Subcutaneous adipose tissue (tissue), 4 donors: Measurements from ENCODE around the gene CLDN10. TPM values are rescaled to one million over a fixed set of nuclear protein-coding genes. Genes with fewer than 3 reads are reported as not detected.

Source experiments
- total RNA-seq, 4 donors: library from RNA; depleted of rRNA; stranded (reverse); fragments of >200 nt; gene quantifications; one replicate each; pipeline ENCODE4 v1.1.0, GENCODE V29; 2016
- TF ChIP-seq, protein P1 (sequence below): fragments of 450-650 bp; IDR thresholded peaks from one replicate; pipeline ENCODE4 v1.5.1; 2016; ENCODE audit warnings: low read depth, mild to moderate bottlenecking, control low read depth, antibody characterized with exemption, moderate library complexity

The CLDN10 gene
- total RNA-seq, 4 donors from 2014 or later, result 0.75 TPM; not detected in 3

DNA sequence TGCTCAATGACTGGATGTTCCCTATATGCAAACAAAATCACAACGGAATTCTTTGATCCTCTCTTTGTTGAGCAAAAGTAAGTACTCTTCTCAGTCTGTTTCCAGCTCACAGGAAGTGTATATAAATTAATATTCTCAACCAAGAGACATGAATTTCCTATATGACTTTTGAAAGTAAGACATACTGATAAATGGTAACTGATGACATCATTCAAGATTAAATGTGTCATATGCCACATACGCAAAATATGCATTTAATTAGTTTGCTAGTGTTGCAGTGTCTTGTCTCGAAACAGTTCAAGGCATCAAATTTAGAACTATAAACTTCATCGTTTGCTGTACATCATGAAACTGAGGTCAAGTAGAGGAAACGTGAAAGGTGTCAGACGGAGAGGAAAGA lies 7.9 kb downstream of the CLDN10 start:
- TF ChIP-seq, protein P1, sequence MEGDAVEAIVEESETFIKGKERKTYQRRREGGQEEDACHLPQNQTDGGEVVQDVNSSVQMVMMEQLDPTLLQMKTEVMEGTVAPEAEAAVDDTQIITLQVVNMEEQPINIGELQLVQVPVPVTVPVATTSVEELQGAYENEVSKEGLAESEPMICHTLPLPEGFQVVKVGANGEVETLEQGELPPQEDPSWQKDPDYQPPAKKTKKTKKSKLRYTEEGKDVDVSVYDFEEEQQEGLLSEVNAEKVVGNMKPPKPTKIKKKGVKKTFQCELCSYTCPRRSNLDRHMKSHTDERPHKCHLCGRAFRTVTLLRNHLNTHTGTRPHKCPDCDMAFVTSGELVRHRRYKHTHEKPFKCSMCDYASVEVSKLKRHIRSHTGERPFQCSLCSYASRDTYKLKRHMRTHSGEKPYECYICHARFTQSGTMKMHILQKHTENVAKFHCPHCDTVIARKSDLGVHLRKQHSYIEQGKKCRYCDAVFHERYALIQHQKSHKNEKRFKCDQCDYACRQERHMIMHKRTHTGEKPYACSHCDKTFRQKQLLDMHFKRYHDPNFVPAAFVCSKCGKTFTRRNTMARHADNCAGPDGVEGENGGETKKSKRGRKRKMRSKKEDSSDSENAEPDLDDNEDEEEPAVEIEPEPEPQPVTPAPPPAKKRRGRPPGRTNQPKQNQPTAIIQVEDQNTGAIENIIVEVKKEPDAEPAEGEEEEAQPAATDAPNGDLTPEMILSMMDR, result no peak

DNA sequence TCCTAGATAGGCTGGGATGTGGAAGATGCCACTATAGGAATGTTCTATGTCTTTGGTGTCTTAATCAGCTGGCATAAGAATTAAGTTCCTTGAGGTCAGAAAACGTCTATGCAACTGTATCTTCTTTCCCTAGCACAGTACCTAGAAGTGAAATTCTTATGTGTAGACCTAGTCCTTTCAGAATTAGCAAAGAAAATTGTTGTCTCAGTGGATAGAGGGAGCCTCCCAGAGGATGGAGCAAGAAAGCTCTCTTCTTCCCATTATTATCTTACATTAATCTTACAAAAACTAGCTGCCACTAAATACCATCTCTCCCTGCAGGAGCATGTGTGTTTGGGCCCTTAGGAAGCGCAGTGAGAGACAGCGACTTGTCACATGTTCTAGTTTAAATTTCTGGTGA lies 11.6 kb downstream of the CLDN10 start:
- TF ChIP-seq, protein P1, result no peak

DNA sequence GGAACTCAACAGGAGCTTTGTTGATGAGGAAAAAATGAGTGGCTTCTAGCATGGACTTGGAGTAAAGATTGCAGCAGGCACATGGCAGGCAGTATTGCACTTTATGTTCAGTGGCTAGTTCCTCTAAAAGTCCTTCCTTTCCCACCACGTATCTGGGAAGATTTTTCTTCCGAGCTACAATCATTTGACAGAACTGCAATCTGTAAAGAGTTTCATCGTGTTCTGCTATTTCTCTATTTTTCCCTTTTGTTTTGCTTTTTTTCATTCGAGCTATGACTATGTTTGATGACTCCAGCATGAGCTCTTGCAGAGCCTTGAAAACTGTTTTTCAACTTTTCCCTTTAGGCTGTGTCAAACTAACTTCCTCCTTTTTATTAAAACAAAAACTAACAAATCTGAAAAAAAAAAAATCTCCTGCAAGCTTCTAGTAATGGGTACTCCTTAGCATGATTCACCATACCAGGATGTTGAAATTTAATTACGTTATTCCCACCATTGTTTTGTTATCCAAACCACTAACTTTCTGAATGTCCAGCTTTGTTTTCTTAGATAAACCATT lies 12.3 kb downstream of the CLDN10 start:
- TF ChIP-seq, protein P1, result no peak

DNA sequence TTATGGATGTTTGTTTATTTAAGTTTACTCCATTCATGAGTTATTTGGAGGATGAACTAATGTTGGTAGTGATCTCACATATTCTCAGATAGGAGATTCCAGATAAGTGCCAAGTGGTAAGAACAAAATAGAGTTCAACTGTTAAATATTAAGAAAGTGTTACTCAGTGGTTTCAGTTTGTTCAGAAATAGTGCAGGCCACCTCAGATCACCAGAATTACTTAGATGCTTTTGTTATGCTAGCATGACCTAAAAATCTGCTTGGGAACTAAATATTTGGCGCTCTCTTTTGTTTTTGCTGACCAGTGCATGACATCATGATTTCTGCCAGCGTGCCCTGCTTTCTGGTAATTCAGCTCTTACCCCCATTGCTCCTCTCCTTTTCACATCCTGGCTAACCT lies 15.6 kb downstream of the CLDN10 start:
- TF ChIP-seq, protein P1, result no peak

DNA sequence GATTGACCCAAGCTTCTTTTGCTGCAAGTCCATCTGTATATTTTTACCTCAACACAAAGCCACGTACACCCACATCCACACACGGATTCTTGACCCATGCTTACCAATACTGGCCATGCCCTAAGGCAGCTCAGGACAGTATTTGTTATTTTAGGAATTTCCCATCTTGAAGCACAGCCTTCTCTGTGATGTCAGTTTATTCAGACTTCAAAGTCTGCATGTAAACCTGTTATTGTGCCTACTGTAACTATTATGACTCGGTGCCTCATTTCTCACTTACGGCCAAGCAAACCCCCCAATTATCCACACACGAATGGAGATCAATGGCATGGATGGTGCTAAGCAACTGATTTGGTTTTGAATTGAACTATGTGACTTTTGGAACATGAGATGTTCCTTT lies 17.5 kb downstream of the CLDN10 start:
- TF ChIP-seq, protein P1, result no peak

DNA sequence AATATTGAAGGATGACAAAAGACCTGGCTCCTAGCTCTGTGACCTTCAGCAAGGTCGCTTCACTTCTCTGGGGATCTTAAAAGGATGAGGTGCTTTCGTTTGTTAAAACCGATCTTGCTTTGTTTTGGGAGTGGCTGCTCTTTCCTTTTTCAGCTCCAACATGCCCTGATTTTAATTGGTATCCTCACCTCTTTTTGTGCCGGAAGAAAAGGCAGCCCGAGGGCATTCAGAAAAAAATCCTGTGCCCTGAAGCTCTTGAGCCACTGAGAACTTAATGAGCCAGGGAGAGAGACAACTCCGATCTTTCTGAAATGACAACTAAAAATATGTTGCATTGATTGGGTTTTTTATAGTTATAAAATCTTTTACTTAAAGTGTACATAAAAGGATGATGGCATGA lies 19.4 kb downstream of the CLDN10 start:
- TF ChIP-seq, protein P1, result no peak

DNA sequence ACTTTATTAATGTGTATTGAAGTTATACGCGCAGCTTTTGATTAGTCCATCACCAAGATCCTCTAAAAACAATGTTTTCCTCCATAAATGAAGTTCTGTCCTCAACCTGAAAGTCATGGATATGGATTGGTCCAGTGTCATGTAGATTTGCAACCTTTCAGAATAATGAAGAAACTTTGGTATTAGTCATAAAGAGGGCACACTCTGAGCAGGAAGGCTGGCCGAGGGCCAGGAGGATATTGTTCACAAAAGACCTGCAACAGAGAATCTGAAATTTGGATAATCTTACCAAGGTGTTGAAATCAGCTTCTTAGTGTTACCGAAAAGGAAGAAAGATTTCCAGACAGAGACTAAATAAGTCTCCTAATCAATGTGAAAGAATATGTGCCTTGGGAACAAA lies 20.7 kb downstream of the CLDN10 start:
- TF ChIP-seq, protein P1, result no peak
